ENCODE measurements around the gene AP4M1. TPM values are rescaled to one million over a fixed set of nuclear protein-coding genes. Genes with fewer than 3 reads are reported as not detected.

Gene AP4M1
- total and polyA plus RNA-seq, 10 of the 15 experiments (the other 5 are each of a cell fraction or from before 2014, with no cell fraction given), result 0.77 to 16.1 (median 13.0) TPM

DNA sequence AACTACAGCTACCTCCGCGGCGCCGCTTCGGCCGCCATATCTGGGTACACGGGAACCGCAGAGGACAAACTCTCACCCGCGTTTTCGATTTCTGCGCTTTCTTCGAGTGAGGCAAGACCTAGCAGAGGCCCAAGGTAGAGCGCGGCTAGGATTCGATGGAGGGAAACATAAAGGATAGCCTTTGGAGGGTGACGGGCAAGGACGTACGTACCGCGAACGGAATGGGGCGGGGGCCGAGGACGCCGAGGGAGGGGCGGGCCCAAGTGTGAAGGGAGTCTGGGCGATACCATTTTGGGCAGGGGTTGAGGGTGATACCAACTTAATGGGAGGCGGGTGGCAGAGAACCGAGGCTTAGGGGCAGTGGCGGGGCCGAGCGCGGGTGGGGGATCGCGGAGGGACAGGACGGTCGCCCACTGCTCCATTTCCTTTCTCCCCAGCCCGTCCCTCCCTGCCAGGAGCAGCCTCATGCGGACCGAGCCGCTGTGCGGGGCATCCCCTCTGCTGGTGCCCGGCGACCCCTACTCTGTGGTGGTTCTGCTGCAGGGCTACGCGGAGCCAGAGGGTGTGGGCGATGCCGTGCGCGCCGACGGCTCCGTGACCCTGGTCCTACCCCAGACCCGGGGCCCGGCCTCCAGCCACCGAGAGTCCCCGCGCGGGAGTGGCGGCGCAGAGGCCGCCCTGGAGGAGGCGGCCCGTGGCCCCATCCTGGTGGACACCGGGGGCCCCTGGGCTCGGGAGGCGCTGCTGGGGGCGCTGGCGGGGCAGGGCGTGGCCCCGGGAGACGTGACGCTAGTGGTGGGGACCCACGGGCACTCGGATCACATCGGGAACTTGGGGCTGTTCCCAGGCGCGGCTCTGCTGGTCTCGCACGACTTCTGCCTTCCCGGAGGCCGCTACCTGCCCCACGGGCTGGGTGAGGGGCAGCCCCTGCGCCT is 25.8 kb downstream of the AP4M1 start, which contains the start of gene MBLAC1 (continued):
- TF ChIP-seq TCF12 (IDR thresholded peaks at IDR 0.05; ENCODE audit: low read depth, low read length) (no peak), MYC (IDR thresholded peaks at IDR 0.05; ENCODE audit: insufficient read depth, insufficient read length, insufficient replicate concordance, low read length, severe bottlenecking) (no peak), CBX3 (IDR thresholded peaks at IDR 0.05; ENCODE audit: borderline replicate concordance, low read depth) (no peak), SMC3 (IDR thresholded peaks at IDR 0.05; ENCODE audit: borderline replicate concordance, low read length) (no peak), RAD21 (IDR thresholded peaks at IDR 0.05; ENCODE audit: insufficient read depth, low read depth, low read length) (no peak), SRF (IDR thresholded peaks at IDR 0.05; ENCODE audit: low read depth in 2 of 2, low read length in 2 of 2) (no peak), STAT1 (conservative IDR thresholded peaks at IDR 0.05) (no peak), RELA (IDR thresholded peaks at IDR 0.05; ENCODE audit: borderline replicate concordance, partially characterized antibody) (no peak), BMI1 (IDR thresholded peaks at IDR 0.05; ENCODE audit: borderline replicate concordance) (no peak)
- TF ChIP-seq, protein P1, sequence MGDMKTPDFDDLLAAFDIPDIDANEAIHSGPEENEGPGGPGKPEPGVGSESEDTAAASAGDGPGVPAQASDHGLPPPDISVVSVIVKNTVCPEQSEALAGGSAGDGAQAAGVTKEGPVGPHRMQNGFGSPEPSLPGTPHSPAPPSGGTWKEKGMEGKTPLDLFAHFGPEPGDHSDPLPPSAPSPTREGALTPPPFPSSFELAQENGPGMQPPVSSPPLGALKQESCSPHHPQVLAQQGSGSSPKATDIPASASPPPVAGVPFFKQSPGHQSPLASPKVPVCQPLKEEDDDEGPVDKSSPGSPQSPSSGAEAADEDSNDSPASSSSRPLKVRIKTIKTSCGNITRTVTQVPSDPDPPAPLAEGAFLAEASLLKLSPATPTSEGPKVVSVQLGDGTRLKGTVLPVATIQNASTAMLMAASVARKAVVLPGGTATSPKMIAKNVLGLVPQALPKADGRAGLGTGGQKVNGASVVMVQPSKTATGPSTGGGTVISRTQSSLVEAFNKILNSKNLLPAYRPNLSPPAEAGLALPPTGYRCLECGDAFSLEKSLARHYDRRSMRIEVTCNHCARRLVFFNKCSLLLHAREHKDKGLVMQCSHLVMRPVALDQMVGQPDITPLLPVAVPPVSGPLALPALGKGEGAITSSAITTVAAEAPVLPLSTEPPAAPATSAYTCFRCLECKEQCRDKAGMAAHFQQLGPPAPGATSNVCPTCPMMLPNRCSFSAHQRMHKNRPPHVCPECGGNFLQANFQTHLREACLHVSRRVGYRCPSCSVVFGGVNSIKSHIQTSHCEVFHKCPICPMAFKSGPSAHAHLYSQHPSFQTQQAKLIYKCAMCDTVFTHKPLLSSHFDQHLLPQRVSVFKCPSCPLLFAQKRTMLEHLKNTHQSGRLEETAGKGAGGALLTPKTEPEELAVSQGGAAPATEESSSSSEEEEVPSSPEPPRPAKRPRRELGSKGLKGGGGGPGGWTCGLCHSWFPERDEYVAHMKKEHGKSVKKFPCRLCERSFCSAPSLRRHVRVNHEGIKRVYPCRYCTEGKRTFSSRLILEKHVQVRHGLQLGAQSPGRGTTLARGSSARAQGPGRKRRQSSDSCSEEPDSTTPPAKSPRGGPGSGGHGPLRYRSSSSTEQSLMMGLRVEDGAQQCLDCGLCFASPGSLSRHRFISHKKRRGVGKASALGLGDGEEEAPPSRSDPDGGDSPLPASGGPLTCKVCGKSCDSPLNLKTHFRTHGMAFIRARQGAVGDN (IDR thresholded peaks at IDR 0.05), result no peak; the same call in 1 of the 2 replicates
- TF ChIP-seq, protein P2, sequence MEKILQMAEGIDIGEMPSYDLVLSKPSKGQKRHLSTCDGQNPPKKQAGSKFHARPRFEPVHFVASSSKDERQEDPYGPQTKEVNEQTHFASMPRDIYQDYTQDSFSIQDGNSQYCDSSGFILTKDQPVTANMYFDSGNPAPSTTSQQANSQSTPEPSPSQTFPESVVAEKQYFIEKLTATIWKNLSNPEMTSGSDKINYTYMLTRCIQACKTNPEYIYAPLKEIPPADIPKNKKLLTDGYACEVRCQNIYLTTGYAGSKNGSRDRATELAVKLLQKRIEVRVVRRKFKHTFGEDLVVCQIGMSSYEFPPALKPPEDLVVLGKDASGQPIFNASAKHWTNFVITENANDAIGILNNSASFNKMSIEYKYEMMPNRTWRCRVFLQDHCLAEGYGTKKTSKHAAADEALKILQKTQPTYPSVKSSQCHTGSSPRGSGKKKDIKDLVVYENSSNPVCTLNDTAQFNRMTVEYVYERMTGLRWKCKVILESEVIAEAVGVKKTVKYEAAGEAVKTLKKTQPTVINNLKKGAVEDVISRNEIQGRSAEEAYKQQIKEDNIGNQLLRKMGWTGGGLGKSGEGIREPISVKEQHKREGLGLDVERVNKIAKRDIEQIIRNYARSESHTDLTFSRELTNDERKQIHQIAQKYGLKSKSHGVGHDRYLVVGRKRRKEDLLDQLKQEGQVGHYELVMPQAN (conservative IDR thresholded peaks at IDR 0.05), result peak; percentile 52; the same call in 1 of the 2 replicates
- TF ChIP-seq, protein P3, sequence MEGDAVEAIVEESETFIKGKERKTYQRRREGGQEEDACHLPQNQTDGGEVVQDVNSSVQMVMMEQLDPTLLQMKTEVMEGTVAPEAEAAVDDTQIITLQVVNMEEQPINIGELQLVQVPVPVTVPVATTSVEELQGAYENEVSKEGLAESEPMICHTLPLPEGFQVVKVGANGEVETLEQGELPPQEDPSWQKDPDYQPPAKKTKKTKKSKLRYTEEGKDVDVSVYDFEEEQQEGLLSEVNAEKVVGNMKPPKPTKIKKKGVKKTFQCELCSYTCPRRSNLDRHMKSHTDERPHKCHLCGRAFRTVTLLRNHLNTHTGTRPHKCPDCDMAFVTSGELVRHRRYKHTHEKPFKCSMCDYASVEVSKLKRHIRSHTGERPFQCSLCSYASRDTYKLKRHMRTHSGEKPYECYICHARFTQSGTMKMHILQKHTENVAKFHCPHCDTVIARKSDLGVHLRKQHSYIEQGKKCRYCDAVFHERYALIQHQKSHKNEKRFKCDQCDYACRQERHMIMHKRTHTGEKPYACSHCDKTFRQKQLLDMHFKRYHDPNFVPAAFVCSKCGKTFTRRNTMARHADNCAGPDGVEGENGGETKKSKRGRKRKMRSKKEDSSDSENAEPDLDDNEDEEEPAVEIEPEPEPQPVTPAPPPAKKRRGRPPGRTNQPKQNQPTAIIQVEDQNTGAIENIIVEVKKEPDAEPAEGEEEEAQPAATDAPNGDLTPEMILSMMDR (IDR thresholded peaks at IDR 0.05 in 2 of 3, conservative IDR thresholded peaks at IDR 0.05 in 1 of 3; ENCODE audit: control insufficient read depth in 2 of 3, extremely low read depth in 1 of 3, insufficient read depth in 1 of 3, low read depth in 3 of 3, low read length in 3 of 3), result 0 out of 6 replicates have a peak, but pooled peaks of 1 of the 3 experiments have one; percentile 1
- TF ChIP-seq, protein P4, sequence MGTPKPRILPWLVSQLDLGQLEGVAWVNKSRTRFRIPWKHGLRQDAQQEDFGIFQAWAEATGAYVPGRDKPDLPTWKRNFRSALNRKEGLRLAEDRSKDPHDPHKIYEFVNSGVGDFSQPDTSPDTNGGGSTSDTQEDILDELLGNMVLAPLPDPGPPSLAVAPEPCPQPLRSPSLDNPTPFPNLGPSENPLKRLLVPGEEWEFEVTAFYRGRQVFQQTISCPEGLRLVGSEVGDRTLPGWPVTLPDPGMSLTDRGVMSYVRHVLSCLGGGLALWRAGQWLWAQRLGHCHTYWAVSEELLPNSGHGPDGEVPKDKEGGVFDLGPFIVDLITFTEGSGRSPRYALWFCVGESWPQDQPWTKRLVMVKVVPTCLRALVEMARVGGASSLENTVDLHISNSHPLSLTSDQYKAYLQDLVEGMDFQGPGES (IDR thresholded peaks at IDR 0.05), result no peak
- TF ChIP-seq, protein P5, sequence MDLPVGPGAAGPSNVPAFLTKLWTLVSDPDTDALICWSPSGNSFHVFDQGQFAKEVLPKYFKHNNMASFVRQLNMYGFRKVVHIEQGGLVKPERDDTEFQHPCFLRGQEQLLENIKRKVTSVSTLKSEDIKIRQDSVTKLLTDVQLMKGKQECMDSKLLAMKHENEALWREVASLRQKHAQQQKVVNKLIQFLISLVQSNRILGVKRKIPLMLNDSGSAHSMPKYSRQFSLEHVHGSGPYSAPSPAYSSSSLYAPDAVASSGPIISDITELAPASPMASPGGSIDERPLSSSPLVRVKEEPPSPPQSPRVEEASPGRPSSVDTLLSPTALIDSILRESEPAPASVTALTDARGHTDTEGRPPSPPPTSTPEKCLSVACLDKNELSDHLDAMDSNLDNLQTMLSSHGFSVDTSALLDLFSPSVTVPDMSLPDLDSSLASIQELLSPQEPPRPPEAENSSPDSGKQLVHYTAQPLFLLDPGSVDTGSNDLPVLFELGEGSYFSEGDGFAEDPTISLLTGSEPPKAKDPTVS (IDR thresholded peaks at IDR 0.05; ENCODE audit: low read depth, low read length), result no peak
- TF ChIP-seq, protein P6, sequence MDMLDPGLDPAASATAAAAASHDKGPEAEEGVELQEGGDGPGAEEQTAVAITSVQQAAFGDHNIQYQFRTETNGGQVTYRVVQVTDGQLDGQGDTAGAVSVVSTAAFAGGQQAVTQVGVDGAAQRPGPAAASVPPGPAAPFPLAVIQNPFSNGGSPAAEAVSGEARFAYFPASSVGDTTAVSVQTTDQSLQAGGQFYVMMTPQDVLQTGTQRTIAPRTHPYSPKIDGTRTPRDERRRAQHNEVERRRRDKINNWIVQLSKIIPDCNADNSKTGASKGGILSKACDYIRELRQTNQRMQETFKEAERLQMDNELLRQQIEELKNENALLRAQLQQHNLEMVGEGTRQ (IDR thresholded peaks at IDR 0.05; ENCODE audit: borderline replicate concordance, low read depth, low read length), result no peak
